Vagina (tissue), 2 donors: ENCODE measurements around the gene CCDC178. TPM values are rescaled to one million over a fixed set of nuclear protein-coding genes. Genes with fewer than 3 reads are reported as not detected.

Experiments
- DNase-seq, 2 donors: peaks; one replicate each; pipeline ENCODE4 v3.0.0-alpha.2; 2017; ENCODE audit errors: extremely low spot score in 2 of 2
- H3K27ac ChIP-seq: fragments of 200-600 bp; sonication (generic); one replicate; pipeline ENCODE4 v1.5.1; 2019
- H3K27me3 ChIP-seq: fragments of 200-600 bp; sonication (generic); one replicate; pipeline ENCODE4 v1.5.1; 2019
- H3K36me3 ChIP-seq, 2 donors: fragments of 200-600 bp; sonication (generic); one replicate each; pipeline ENCODE4 v1.5.1; 2017 to 2019
- H3K4me1 ChIP-seq: fragments of 200-600 bp; sonication (generic); one replicate; pipeline ENCODE4 v1.5.1; 2019
- H3K4me3 ChIP-seq, 2 donors: fragments of 200-600 bp; sonication (generic); 1 replicate in 1 of 2; 2 replicates in 1 of 2; pipeline ENCODE4 v1.5.1; 2016 to 2019
- H3K9me3 ChIP-seq: fragments of 200-600 bp; sonication (generic); one replicate; pipeline ENCODE4 v1.5.1; 2019
- CTCF ChIP-seq, 3 experiments: fragments of 450-650 bp in 2 of 3; fragments of 200-600 bp in 1 of 3; sonication (generic) in 1 of 3; IDR thresholded peaks; one replicate each; pipeline ENCODE4 v1.5.1; 2017 to 2019; ENCODE audit warnings: antibody characterized with exemption in 3 of 3, mild to moderate bottlenecking in 2 of 3, moderate library complexity in 2 of 3
- POLR2A ChIP-seq, 2 donors: fragments of 450-650 bp; IDR thresholded peaks; one replicate each; pipeline ENCODE4 v1.6.1; 2017; ENCODE audit warnings: antibody characterized with exemption in 2 of 2, mild to moderate bottlenecking in 2 of 2, moderate library complexity in 2 of 2
- POLR2AphosphoS5 ChIP-seq, 2 donors: sonication (generic); formaldehyde crosslinking; IDR thresholded peaks; one replicate each; pipeline ENCODE4 v1.9.0; 2017; ENCODE audit warnings: antibody characterized with exemption in 2 of 2, mild to moderate bottlenecking in 2 of 2, low read depth in 1 of 2; ENCODE audit not compliant: insufficient read depth in 1 of 2
- intact Hi-C: fragments of 100-400 bp; cut with DNase I; formaldehyde crosslinking; loops from one replicate; pipeline ENCODE4 v1.15.1; 2023
- total RNA-seq: library from RNA; depleted of rRNA; stranded (reverse); fragments of >200 nt; gene quantifications from one replicate; pipeline ENCODE4 v1.2.3, GENCODE V29; 2016

CCDC178 gene
- total RNA-seq, 1 donor from 2014 or later: 10.8 TPM

- H3K36me3 ChIP-seq: no peaks in the 10 kb centered on the region
- H3K4me1 ChIP-seq: no peaks in the 10 kb centered on the region
- intact Hi-C loops: no loop called here
- DNase-seq: no peak
- TF ChIP-seq CTCF (IDR thresholded peaks at IDR 0.05) (no peak), POLR2AphosphoS5 (IDR thresholded peaks at IDR 0.05; ENCODE audit: insufficient read depth in 1 of 2, low read depth in 1 of 2) (no peak), POLR2A (IDR thresholded peaks at IDR 0.05) (no peak)
- no peak overlapping the region for H3K27ac ChIP-seq
- no peak overlapping the region for H3K4me3 ChIP-seq
- no peaks in the 10 kb centered on the region for H3K27me3 ChIP-seq
- no peaks in the 10 kb centered on the region for H3K9me3 ChIP-seq
Measured at GRCh38 chr18:32915516-32915915, 525.0 kb downstream of the CCDC178 start.

GRCh38 chr18:32911660-32912284 is 528.7 kb downstream of the CCDC178 start:
- Histone ChIP-seq H3K27ac (no peak overlapping the region), H3K9me3 (no peaks in the 10 kb centered on the region), H3K27me3 (no peaks in the 10 kb centered on the region), H3K4me1 (no peaks in the 10 kb centered on the region), H3K4me3 (no peak overlapping the region), H3K36me3 (no peaks in the 10 kb centered on the region)
- intact Hi-C loops: no loop called here
- no peak for DNase-seq
- no peak for TF ChIP-seq POLR2AphosphoS5 (IDR thresholded peaks at IDR 0.05; ENCODE audit: insufficient read depth in 1 of 2, low read depth in 1 of 2)
- TF ChIP-seq CTCF (IDR thresholded peaks at IDR 0.05): no peak
- TF ChIP-seq POLR2A (IDR thresholded peaks at IDR 0.05): no peak

- H3K27me3 ChIP-seq: no peaks in the 10 kb centered on the region
- intact Hi-C loops: no loop called here
- no peaks in the 10 kb centered on the region for H3K36me3 ChIP-seq
- no peaks in the 10 kb centered on the region for H3K9me3 ChIP-seq
- TF ChIP-seq CTCF (IDR thresholded peaks at IDR 0.05) (no peak), POLR2A (IDR thresholded peaks at IDR 0.05) (no peak)
- no peak for DNase-seq
- H3K27ac ChIP-seq: no peak overlapping the region
- H3K4me1 ChIP-seq: no peaks in the 10 kb centered on the region
- H3K4me3 ChIP-seq: no peak overlapping the region
Measured at GRCh38 chr18:32910694-32911296, 529.7 kb downstream of the CCDC178 start.

- no peaks in the 10 kb centered on the region for H3K27me3 ChIP-seq
- H3K4me1 ChIP-seq: no peaks in the 10 kb centered on the region
- no peak overlapping the region for H3K27ac ChIP-seq
- no peaks in the 10 kb centered on the region for H3K9me3 ChIP-seq
- no peak overlapping the region for H3K4me3 ChIP-seq
- no peaks in the 10 kb centered on the region for H3K36me3 ChIP-seq
- TF ChIP-seq POLR2A (IDR thresholded peaks at IDR 0.05) (no peak), POLR2AphosphoS5 (IDR thresholded peaks at IDR 0.05; ENCODE audit: insufficient read depth in 1 of 2, low read depth in 1 of 2) (no peak)
- no peak for DNase-seq
- intact Hi-C loops: no loop called here
Measured at GRCh38 chr18:32909798-32910561, 530.5 kb downstream of the CCDC178 start.

DNA sequence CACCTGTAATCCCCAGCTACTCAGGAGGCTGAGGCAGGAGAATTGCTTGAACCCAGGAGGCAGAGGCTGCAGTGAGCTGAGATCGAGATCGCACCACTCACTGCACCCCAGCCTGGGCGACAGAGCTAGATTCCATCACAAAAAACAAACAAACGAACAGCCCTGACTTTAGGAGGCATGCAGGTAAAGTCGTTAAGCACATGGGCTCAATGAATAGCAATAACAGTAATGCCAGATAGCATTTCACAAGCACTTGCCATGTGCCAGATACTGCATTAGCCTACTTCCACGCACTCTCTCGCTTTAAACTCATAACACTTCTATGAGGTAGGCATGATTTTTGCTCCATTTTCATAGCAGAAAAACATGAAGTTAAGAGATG is 532.1 kb downstream of the CCDC178 start:
- DNase-seq: no peak
- intact Hi-C loops: no loop called here
- H3K27ac ChIP-seq: no peak overlapping the region
- no peaks in the 10 kb centered on the region for H3K9me3 ChIP-seq
- no peaks in the 10 kb centered on the region for H3K4me1 ChIP-seq
- H3K4me3 ChIP-seq: no peak overlapping the region
- H3K36me3 ChIP-seq: no peaks in the 10 kb centered on the region
- TF ChIP-seq POLR2AphosphoS5 (IDR thresholded peaks at IDR 0.05; ENCODE audit: insufficient read depth in 1 of 2, low read depth in 1 of 2): no peak
- no peak for TF ChIP-seq POLR2A (IDR thresholded peaks at IDR 0.05)
- TF ChIP-seq CTCF (IDR thresholded peaks at IDR 0.05): no peak
- no peaks in the 10 kb centered on the region for H3K27me3 ChIP-seq
